ENCODE data around the gene CLTCL1.

DNA sequence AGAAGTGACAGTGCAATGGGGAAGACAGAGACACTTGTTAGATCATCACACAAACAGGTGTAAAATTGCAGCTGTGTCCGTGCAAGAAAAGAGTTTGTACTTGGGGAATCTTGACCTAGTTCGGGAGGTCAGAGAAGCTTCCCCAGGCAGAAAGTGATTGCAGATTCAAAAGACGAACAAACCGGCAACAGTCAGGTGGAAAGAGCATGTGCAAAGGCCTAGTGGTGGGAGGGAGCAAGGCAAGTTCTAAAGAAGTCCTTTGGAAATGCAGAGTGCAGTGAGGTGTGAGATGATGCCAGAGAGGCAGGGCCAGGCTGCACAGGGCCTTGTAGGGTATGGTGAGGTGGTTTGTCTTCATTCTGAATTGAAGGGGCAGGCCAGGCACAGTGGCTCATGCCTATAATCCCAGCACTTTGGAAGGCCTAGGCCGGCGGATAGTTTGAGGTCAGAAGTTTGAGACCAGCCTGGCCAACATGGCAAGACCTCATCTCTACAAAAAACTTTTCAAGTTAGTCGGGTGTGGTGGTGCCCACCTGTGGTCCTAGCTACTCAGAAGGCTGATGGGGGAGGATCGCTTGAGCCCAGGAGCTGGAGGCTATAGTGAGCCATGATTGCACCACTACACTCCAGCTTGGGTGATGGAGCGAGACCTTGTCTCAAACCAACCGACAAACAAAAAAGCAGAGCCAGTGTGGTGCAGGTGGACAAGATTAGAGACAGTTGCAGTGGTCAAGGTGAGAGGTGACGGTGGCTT is 145.1 kb downstream of the CLTCL1 start:
- TF ChIP-seq EZH2 (IDR thresholded peaks at IDR 0.05; ENCODE audit: insufficient read depth, poor library complexity, severe bottlenecking) (no peak), EZH2phosphoT487 (IDR thresholded peaks at IDR 0.05; ENCODE audit: insufficient read depth, low read depth) (no peak)
